Right renal cortex interstitium (tissue), 3 donors: ENCODE measurements around the gene HADHA. TPM values are rescaled to one million over a fixed set of nuclear protein-coding genes. Genes with fewer than 3 reads are reported as not detected.

ENCODE experiments used
- DNase-seq, 3 donors: peaks; one replicate each; pipeline ENCODE4 v3.0.0-alpha.2; 2013; ENCODE audit warnings: low read depth in 3 of 3, low spot score in 2 of 3
- polyA plus RNA-seq, 3 donors: library from polyadenylated mRNA; unstranded; fragments of 120-200 nt; gene quantifications; one replicate each; pipeline ENCODE4 v1.2.1, GENCODE V29; 2013; ENCODE audit not compliant: insufficient read length in 3 of 3

HADHA gene
- polyA plus RNA-seq, 3 donors: 222 to 257 (median 228) TPM

DNA sequence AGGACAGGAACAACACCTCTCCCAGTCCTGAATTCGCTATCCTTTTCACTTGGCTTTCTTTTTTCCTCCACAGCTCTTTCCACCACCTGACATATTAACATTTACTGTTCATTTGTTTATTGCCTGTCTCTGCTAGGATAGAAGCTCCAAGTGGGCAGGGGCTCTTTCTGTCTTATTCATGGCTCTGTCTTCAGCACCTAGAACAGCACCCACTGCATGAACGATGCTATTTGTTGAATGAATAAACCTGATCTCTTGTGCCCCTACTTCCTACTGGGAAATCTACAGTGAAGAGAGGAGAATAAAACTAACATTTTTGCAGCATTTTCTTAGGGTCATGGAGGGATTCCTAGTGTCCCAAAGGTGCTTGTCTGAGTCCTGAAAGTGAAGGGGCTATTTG lies 95.9 kb downstream of the HADHA start:
- DNase-seq: no peak

DNA sequence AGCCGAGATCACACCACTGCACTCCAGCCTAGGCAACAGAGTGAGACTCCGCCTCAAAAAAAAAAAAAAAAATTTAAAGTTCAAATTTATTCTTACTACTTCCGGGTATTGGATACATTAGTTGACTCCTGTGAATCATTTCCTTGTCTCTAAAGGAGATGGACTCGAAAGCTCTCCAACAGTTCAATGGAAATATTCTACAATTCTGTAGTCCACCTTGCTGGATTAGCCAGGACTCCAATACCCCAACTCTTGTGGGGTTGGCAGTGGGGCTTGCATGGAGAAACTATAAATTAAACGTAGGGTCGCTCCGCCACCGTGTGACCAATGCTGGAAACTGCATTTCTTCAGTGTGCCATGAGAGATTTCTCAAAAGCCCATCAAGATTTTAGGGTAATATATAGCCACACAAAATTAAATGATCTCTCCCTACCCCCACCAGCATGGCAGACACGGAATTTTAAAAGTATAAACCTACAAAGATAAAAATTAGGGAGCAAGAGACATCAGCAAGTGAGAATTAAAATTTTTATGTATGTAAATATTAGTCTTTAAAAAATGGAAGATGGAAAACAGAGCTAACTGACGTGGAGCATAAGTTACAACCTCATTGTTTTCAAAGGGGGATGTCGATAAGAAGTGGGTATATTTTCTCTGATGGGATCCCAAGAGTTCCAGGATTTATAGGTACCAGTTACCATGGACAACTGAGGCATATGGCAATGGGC lies 99.3 kb downstream of the HADHA start:
- DNase-seq: peak; percentile 16 to 46 (median 25)

DNA sequence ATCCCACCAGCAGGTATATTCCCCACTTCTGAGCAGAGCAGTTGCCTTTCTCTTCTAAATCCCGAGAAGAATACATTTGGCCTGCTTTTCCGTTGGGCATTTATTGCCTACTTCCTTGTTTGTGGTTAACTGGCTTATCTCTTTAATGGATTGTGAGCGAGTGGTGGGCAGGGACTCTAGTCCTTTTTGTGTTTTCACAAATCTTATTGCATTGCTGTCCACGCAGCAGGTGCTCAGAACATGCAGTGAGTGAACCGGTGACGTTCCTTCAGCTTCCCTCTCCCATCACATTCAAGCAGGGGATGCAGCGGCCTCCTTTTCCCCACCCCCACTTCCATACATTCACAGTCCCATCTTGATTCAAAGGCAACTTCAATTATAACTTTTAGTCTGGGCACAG lies 100.4 kb downstream of the HADHA start:
- DNase-seq: no peak

DNA sequence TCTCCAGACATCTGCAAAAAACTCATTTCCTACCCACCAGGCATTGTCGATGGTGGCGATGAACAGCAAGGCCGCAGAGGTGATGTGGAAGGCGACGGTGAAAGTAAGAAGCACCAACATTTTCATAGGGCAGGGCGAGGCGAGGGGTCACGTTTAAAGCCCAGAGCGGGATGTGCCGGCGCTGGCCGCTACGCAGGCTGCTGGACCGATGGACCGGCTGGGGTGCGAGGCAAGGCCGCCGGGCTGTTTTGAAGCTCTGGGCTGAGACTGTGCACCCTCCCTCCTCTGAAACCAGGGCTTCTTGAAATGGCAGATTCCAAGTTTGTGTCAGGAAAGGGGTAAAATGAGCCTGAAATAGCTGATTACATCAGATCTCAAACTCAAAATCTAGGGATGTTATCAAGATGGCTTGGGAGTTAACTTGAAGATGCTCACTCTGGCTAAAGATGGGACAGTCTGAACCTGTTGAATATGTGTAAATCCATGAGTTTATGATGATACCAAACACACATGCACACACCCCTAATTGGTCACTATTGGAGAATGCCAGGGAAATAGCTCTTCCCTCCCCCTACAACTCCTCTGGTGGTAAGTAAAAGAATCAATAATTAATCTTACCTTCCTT lies 103.2 kb downstream of the HADHA start:
- no peak for DNase-seq

Other genes with a start within 250 kb of the HADHA start
- 100 to 1,000 TPM; 172 to 177 (median 175) TPM for gene RAB10, start 210.5 kb downstream of the HADHA start, polyA plus RNA-seq
- gene GAREM2, start 71.5 kb downstream of the HADHA start, polyA plus RNA-seq: 1 to 10 TPM; 5.9 to 6.1 (median 6.0) TPM
- gene HADHB, start 307 bp upstream of the HADHA start, polyA plus RNA-seq: 100 to 1,000 TPM; 170 to 199 (median 195) TPM
- gene SELENOI, start 101.5 kb upstream of the HADHA start, polyA plus RNA-seq: 10 to 100 TPM; 21.0 to 23.0 (median 22.4) TPM
- 1 to 10 TPM; 2.0 to 2.7 (median 2.3) TPM for gene ADGRF3, start 102.2 kb upstream of the HADHA start, polyA plus RNA-seq
- 1 to 10 TPM; 3.4 to 3.9 (median 3.7) TPM for gene DRC1, start 157.3 kb upstream of the HADHA start, polyA plus RNA-seq
- gene OTOF, start 233.5 kb upstream of the HADHA start, polyA plus RNA-seq: under 1 TPM; 0.11 to 0.14 (median 0.14) TPM